ENCODE results near the gene DAPK1. TPM values are rescaled to one million over a fixed set of nuclear protein-coding genes. Genes with fewer than 3 reads are reported as not detected.

DAPK1 gene
- polyA plus RNA-seq, 1 of the 3 experiments (the other 2 are of a cell fraction): 0.61 TPM

- no peaks in the 10 kb centered on the region for H3K79me2 ChIP-seq (ENCODE audit: insufficient read depth)
Measured at GRCh38 chr9:87648606-87649005, 150.9 kb downstream of the DAPK1 start.

More at GRCh38 chr9:87648606-87649005, 150.9 kb downstream of the DAPK1 start:
- CTCF ChIA-PET: interaction anchor here (0.7 to 0.8 kb wide), 2 partner anchors 30 to 311 kb away, joined by 3 to 4 read pairs; no protein-coding TSS in a partner anchor
- Histone ChIP-seq H3K4me1 (ENCODE audit: control insufficient read depth in 1 of 2, insufficient read depth in 2 of 2, low read depth in 1 of 2, low read length in 1 of 2) (peaks cover 0 to 13% of the 10 kb centered on the region in 2 experiments; a peak in 2 of 4 replicates), H2AFZ (ENCODE audit: low read depth) (no peak overlapping the region), H3K9ac (no peak overlapping the region), H3K9me2 (no peaks in the 10 kb centered on the region), H3K27ac (ENCODE audit: low read depth in 2 of 2, low read length in 1 of 2) (no peak overlapping the region), H3K9me3 (no peaks in the 10 kb centered on the region), H3K4me2 (no peak overlapping the region), H3K36me3 (replicated peaks in 1 of 2; ENCODE audit: control insufficient read depth in 1 of 2, insufficient read depth in 2 of 2, low read length in 1 of 2) (no peaks in the 10 kb centered on the region), H4K20me1 (ENCODE audit: insufficient read depth) (no peaks in the 10 kb centered on the region), H3K27me3 (ENCODE audit: insufficient read depth) (no peaks in the 10 kb centered on the region), H3F3A (replicated peaks; ENCODE audit: insufficient read depth) (no peaks in the 10 kb centered on the region), H3K4me3 (ENCODE audit: low read depth in 2 of 2, low read length in 1 of 2) (no peak overlapping the region)
- POLR2A ChIA-PET: no interaction called here
- 42% methylated on average over 5 of the region's 7 CpGs for WGBS (ENCODE audit: low lambda C conversion rate)
- no peak for TF ChIP-seq TCF12 (IDR thresholded peaks at IDR 0.05)
- TF ChIP-seq NRF1 (IDR thresholded peaks at IDR 0.05; ENCODE audit: low read depth, low read length): no peak
- TF ChIP-seq CTCF (IDR thresholded peaks at IDR 0.05): no peak
- TF ChIP-seq RXRA (IDR thresholded peaks at IDR 0.05; ENCODE audit: borderline replicate concordance, low read depth): no peak
- TF ChIP-seq USF1 (IDR thresholded peaks at IDR 0.05; ENCODE audit: borderline replicate concordance, low read depth): no peak
- TF ChIP-seq RCOR1 (IDR thresholded peaks at IDR 0.05; ENCODE audit: low read length): no peak
- no peak for TF ChIP-seq CHD2 (IDR thresholded peaks at IDR 0.05; ENCODE audit: low read length, partially characterized antibody)
- TF ChIP-seq, protein P1, sequence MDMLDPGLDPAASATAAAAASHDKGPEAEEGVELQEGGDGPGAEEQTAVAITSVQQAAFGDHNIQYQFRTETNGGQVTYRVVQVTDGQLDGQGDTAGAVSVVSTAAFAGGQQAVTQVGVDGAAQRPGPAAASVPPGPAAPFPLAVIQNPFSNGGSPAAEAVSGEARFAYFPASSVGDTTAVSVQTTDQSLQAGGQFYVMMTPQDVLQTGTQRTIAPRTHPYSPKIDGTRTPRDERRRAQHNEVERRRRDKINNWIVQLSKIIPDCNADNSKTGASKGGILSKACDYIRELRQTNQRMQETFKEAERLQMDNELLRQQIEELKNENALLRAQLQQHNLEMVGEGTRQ (IDR thresholded peaks at IDR 0.05; ENCODE audit: borderline replicate concordance, low read depth, low read length): no peak
- TF ChIP-seq GABPA (IDR thresholded peaks at IDR 0.05; ENCODE audit: low read depth): no peak
- TF ChIP-seq POLR2AphosphoS5 (IDR thresholded peaks at IDR 0.05; ENCODE audit: low read depth, low read length): no peak
- no peak for TF ChIP-seq GATA2 (CRISPR knock-in tag; IDR thresholded peaks at IDR 0.05)
- no peak for TF ChIP-seq EZH2phosphoT487 (IDR thresholded peaks at IDR 0.05; ENCODE audit: borderline replicate concordance, low read depth)
- TF ChIP-seq ZBTB33 (IDR thresholded peaks at IDR 0.05; ENCODE audit: borderline replicate concordance, low read depth): no peak
- TF ChIP-seq FOSL2 (IDR thresholded peaks at IDR 0.05; ENCODE audit: borderline replicate concordance, low read depth): no peak
- no peak for TF ChIP-seq YY1 (IDR thresholded peaks at IDR 0.05; ENCODE audit: low read depth)
- no peak for DNase-seq

Data from SK-N-SH (cell line).